Mucosa of rectum (tissue), 2 donors: Measurements from ENCODE around the gene ATG101.
A peak's percentile ranks its signal among the peaks of the same experiment; 100 is the strongest.

Experiments
- H3K27ac ChIP-seq, 2 donors: one replicate each; pipeline ENCODE4 v1.7.0; 2013; ENCODE audit warnings: inconsistent platforms in 2 of 2, low read depth in 2 of 2, low read length in 2 of 2
- H3K27me3 ChIP-seq, 2 donors: one replicate each; pipeline ENCODE4 v1.7.0; 2013; ENCODE audit warnings: low read length in 2 of 2; ENCODE audit not compliant: control insufficient read depth in 2 of 2, insufficient read depth in 2 of 2
- H3K36me3 ChIP-seq, 2 donors: one replicate each; pipeline ENCODE4 v1.7.0; 2013; ENCODE audit warnings: low read length in 2 of 2; ENCODE audit not compliant: control insufficient read depth in 2 of 2, insufficient read depth in 2 of 2
- H3K4me1 ChIP-seq, 2 donors: one replicate each; pipeline ENCODE4 v1.7.0; 2013; ENCODE audit warnings: low read length in 2 of 2, mild to moderate bottlenecking in 1 of 2; ENCODE audit not compliant: control insufficient read depth in 2 of 2, insufficient read depth in 2 of 2
- H3K4me3 ChIP-seq, 2 donors: one replicate each; pipeline ENCODE4 v1.7.0; 2013; ENCODE audit warnings: low read length in 2 of 2
- H3K9ac ChIP-seq, 2 donors: one replicate each; pipeline ENCODE4 v1.7.0; 2013; ENCODE audit warnings: low read length in 2 of 2, low read depth in 1 of 2, mild to moderate bottlenecking in 1 of 2
- H3K9me3 ChIP-seq, 2 donors: one replicate each; pipeline ENCODE4 v1.7.0; 2013; ENCODE audit warnings: low read length in 2 of 2; ENCODE audit not compliant: control insufficient read depth in 2 of 2
- donor health status: healthy.
- donor health status: Normal muscosa, but diverticular disease.

Gene ATG101

GRCh38 chr12:52081263-52081733 lies 11.5 kb downstream of the ATG101 start:
- no peaks in the 10 kb centered on the region for H3K9me3 ChIP-seq
- no peaks in the 10 kb centered on the region for H3K27me3 ChIP-seq
- H3K4me3 ChIP-seq = no peak overlapping the region
- peaks cover 20 to 26% of the 10 kb centered on the region in 2 donors for H3K36me3 ChIP-seq
- H3K27ac ChIP-seq = peak overlapping the region; percentile 31 to 72
- H3K4me1 ChIP-seq = peaks cover 10 to 23% of the 10 kb centered on the region in 2 donors
- peak overlapping the region; percentile 26 to 41 for H3K9ac ChIP-seq

- peak overlapping the region in 1 of 2 donors; percentile 26 for H3K9ac ChIP-seq
- no peak overlapping the region for H3K4me3 ChIP-seq
- peaks cover 12 to 18% of the 10 kb centered on the region in 2 donors for H3K36me3 ChIP-seq
- H3K27me3 ChIP-seq = no peaks in the 10 kb centered on the region
- peaks cover 10 to 28% of the 10 kb centered on the region in 2 donors for H3K4me1 ChIP-seq
- no peaks in the 10 kb centered on the region for H3K9me3 ChIP-seq
- H3K27ac ChIP-seq = peak overlapping the region; percentile 31 to 72
Measured at GRCh38 chr12:52082026-52082668, 12.4 kb downstream of the ATG101 start.

GRCh38 chr12:52082669-52082987 lies 12.8 kb downstream of the ATG101 start:
- Histone ChIP-seq H3K4me1 (peaks cover 10 to 28% of the 10 kb centered on the region in 2 donors), H3K27ac (peak overlapping the region; percentile 31 to 72), H3K27me3 (no peaks in the 10 kb centered on the region), H3K9me3 (no peaks in the 10 kb centered on the region), H3K4me3 (no peak overlapping the region), H3K36me3 (peaks cover 10 to 13% of the 10 kb centered on the region in 2 donors), H3K9ac (no peak overlapping the region)

- Histone ChIP-seq H3K36me3 (peaks cover 5 to 8% of the 10 kb centered on the region in 2 donors), H3K27ac (peak overlapping the region in 1 of 2 donors; percentile 72), H3K4me3 (no peak overlapping the region), H3K4me1 (peaks cover 10 to 28% of the 10 kb centered on the region in 2 donors), H3K9me3 (no peaks in the 10 kb centered on the region), H3K9ac (no peak overlapping the region), H3K27me3 (peaks cover 0 to 2% of the 10 kb centered on the region in 2 donors)
Measured at GRCh38 chr12:52082988-52083637, 13.3 kb downstream of the ATG101 start.

- H3K4me3 ChIP-seq = no peak overlapping the region
- no peak overlapping the region for H3K27ac ChIP-seq
- no peaks in the 10 kb centered on the region for H3K9me3 ChIP-seq
- H3K36me3 ChIP-seq = peaks cover 3 to 5% of the 10 kb centered on the region in 2 donors
- peaks cover 10 to 28% of the 10 kb centered on the region in 2 donors for H3K4me1 ChIP-seq
- H3K9ac ChIP-seq = no peak overlapping the region
- H3K27me3 ChIP-seq = peaks cover 0 to 2% of the 10 kb centered on the region in 2 donors
Measured at GRCh38 chr12:52083638-52083996, 13.8 kb downstream of the ATG101 start.

GRCh38 chr12:52084491-52085231 lies 14.9 kb downstream of the ATG101 start:
- no peak overlapping the region for H3K27ac ChIP-seq
- H3K4me3 ChIP-seq = no peak overlapping the region
- H3K4me1 ChIP-seq = peaks cover 10 to 28% of the 10 kb centered on the region in 2 donors
- peaks cover 0 to 2% of the 10 kb centered on the region in 2 donors for H3K27me3 ChIP-seq
- H3K9ac ChIP-seq = no peak overlapping the region
- no peaks in the 10 kb centered on the region for H3K36me3 ChIP-seq
- no peaks in the 10 kb centered on the region for H3K9me3 ChIP-seq

- H3K27ac ChIP-seq = peak overlapping the region; percentile 55 to 56
Measured at GRCh38 chr12:52085682-52086180, 16.0 kb downstream of the ATG101 start.

GRCh38 chr12:52086366-52086765 lies 16.6 kb downstream of the ATG101 start:
- Histone ChIP-seq H3K27ac (peak overlapping the region; percentile 55 to 56), H3K9me3 (no peaks in the 10 kb centered on the region), H3K36me3 (no peaks in the 10 kb centered on the region), H3K4me3 (no peak overlapping the region), H3K9ac (peak overlapping the region in 1 of 2 donors; percentile 31), H3K27me3 (peaks cover 0 to 2% of the 10 kb centered on the region in 2 donors), H3K4me1 (peaks cover 6 to 26% of the 10 kb centered on the region in 2 donors)

More at GRCh38 chr12:52085682-52086180, 16.0 kb downstream of the ATG101 start:
- H3K36me3 ChIP-seq = no peaks in the 10 kb centered on the region
- H3K4me3 ChIP-seq = no peak overlapping the region
- H3K9me3 ChIP-seq = no peaks in the 10 kb centered on the region
- H3K27me3 ChIP-seq = peaks cover 0 to 2% of the 10 kb centered on the region in 2 donors
- H3K9ac ChIP-seq = peak overlapping the region in 1 of 2 donors; percentile 31
- H3K4me1 ChIP-seq = peaks cover 10 to 28% of the 10 kb centered on the region in 2 donors

- Histone ChIP-seq H3K9me3 (no peaks in the 10 kb centered on the region), H3K27ac (peak overlapping the region; percentile 13 to 55), H3K36me3 (no peaks in the 10 kb centered on the region), H3K4me1 (peaks cover 3 to 19% of the 10 kb centered on the region in 2 donors), H3K4me3 (no peak overlapping the region), H3K9ac (no peak overlapping the region), H3K27me3 (peaks cover 0 to 2% of the 10 kb centered on the region in 2 donors)
Measured at GRCh38 chr12:52086944-52087835, 17.4 kb downstream of the ATG101 start.
